Measurements from ENCODE around the gene MATCAP1.

The MATCAP1 gene

GRCh38 chr16:67142342-67142741, 41.4 kb downstream of the MATCAP1 start:
- H3K4me1 ChIP-seq (ENCODE audit: control insufficient read depth, insufficient read depth, low read length): no peaks in the 10 kb centered on the region
- H3K4me3 ChIP-seq (ENCODE audit: low read length in 2 of 2): no peak overlapping the region
- no peaks in the 10 kb centered on the region for H3K27me3 ChIP-seq (ENCODE audit: control insufficient read depth in 1 of 2, insufficient read depth in 2 of 2, low read length in 2 of 2)
- no peak overlapping the region for H3K9ac ChIP-seq (ENCODE audit: low read length in 2 of 2)
- H3K27ac ChIP-seq (ENCODE audit: low read length): no peak overlapping the region
- peaks cover 54 to 85% of the 10 kb centered on the region in 2 donors for H3K36me3 ChIP-seq (ENCODE audit: control insufficient read depth in 2 of 2, insufficient read depth in 2 of 2, low read length in 2 of 2)
- H3K9me3 ChIP-seq (ENCODE audit: control insufficient read depth in 2 of 2, low read length in 2 of 2): no peaks in the 10 kb centered on the region

- no peak overlapping the region for H3K4me3 ChIP-seq (ENCODE audit: low read length in 2 of 2)
- no peaks in the 10 kb centered on the region for H3K27me3 ChIP-seq (ENCODE audit: control insufficient read depth in 1 of 2, insufficient read depth in 2 of 2, low read length in 2 of 2)
- no peak overlapping the region for H3K9ac ChIP-seq (ENCODE audit: low read length in 2 of 2)
- no peaks in the 10 kb centered on the region for H3K9me3 ChIP-seq (ENCODE audit: control insufficient read depth in 2 of 2, low read length in 2 of 2)
- H3K27ac ChIP-seq (ENCODE audit: low read length): no peak overlapping the region
- H3K36me3 ChIP-seq (ENCODE audit: control insufficient read depth in 2 of 2, insufficient read depth in 2 of 2, low read length in 2 of 2): peaks cover 56 to 77% of the 10 kb centered on the region in 2 donors
- H3K4me1 ChIP-seq (ENCODE audit: control insufficient read depth, insufficient read depth, low read length): no peaks in the 10 kb centered on the region
These were observed 42.4 kb downstream of the MATCAP1 start for GRCh38 chr16:67141391-67141790.

- no peak overlapping the region for H3K9ac ChIP-seq (ENCODE audit: low read length in 2 of 2)
- H3K27ac ChIP-seq (ENCODE audit: low read length): no peak overlapping the region
- peaks cover 58 to 71% of the 10 kb centered on the region in 2 donors for H3K36me3 ChIP-seq (ENCODE audit: control insufficient read depth in 2 of 2, insufficient read depth in 2 of 2, low read length in 2 of 2)
- H3K4me1 ChIP-seq (ENCODE audit: control insufficient read depth, insufficient read depth, low read length): no peaks in the 10 kb centered on the region
- H3K27me3 ChIP-seq (ENCODE audit: control insufficient read depth in 1 of 2, insufficient read depth in 2 of 2, low read length in 2 of 2): no peaks in the 10 kb centered on the region
- H3K4me3 ChIP-seq (ENCODE audit: low read length in 2 of 2): no peak overlapping the region
- no peaks in the 10 kb centered on the region for H3K9me3 ChIP-seq (ENCODE audit: control insufficient read depth in 2 of 2, low read length in 2 of 2)
These were observed 46.2 kb downstream of the MATCAP1 start for GRCh38 chr16:67137605-67138004.

GRCh38 chr16:67129422-67129821, 54.3 kb downstream of the MATCAP1 start:
- no peak overlapping the region for H3K4me3 ChIP-seq (ENCODE audit: low read length in 2 of 2)
- peaks cover 20 to 43% of the 10 kb centered on the region in 2 donors for H3K36me3 ChIP-seq (ENCODE audit: control insufficient read depth in 2 of 2, insufficient read depth in 2 of 2, low read length in 2 of 2)
- no peaks in the 10 kb centered on the region for H3K9me3 ChIP-seq (ENCODE audit: control insufficient read depth in 2 of 2, low read length in 2 of 2)
- no peak overlapping the region for H3K27ac ChIP-seq (ENCODE audit: low read length)
- no peak overlapping the region for H3K9ac ChIP-seq (ENCODE audit: low read length in 2 of 2)
- H3K4me1 ChIP-seq (ENCODE audit: control insufficient read depth, insufficient read depth, low read length): no peaks in the 10 kb centered on the region
- no peaks in the 10 kb centered on the region for H3K27me3 ChIP-seq (ENCODE audit: control insufficient read depth in 1 of 2, insufficient read depth in 2 of 2, low read length in 2 of 2)

GRCh38 chr16:67128887-67129286, 54.9 kb downstream of the MATCAP1 start:
- Histone ChIP-seq H3K27ac (ENCODE audit: low read length) (no peak overlapping the region), H3K4me3 (ENCODE audit: low read length in 2 of 2) (no peak overlapping the region), H3K27me3 (ENCODE audit: control insufficient read depth in 1 of 2, insufficient read depth in 2 of 2, low read length in 2 of 2) (no peaks in the 10 kb centered on the region), H3K9ac (ENCODE audit: low read length in 2 of 2) (no peak overlapping the region), H3K9me3 (ENCODE audit: control insufficient read depth in 2 of 2, low read length in 2 of 2) (no peaks in the 10 kb centered on the region), H3K4me1 (ENCODE audit: control insufficient read depth, insufficient read depth, low read length) (no peaks in the 10 kb centered on the region), H3K36me3 (ENCODE audit: control insufficient read depth in 2 of 2, insufficient read depth in 2 of 2, low read length in 2 of 2) (peaks cover 19 to 42% of the 10 kb centered on the region in 2 donors)

GRCh38 chr16:67128417-67128816, 55.3 kb downstream of the MATCAP1 start:
- Histone ChIP-seq H3K9me3 (ENCODE audit: control insufficient read depth in 2 of 2, low read length in 2 of 2) (no peaks in the 10 kb centered on the region), H3K27me3 (ENCODE audit: control insufficient read depth in 1 of 2, insufficient read depth in 2 of 2, low read length in 2 of 2) (no peaks in the 10 kb centered on the region), H3K9ac (ENCODE audit: low read length in 2 of 2) (no peak overlapping the region), H3K27ac (ENCODE audit: low read length) (no peak overlapping the region), H3K4me1 (ENCODE audit: control insufficient read depth, insufficient read depth, low read length) (no peaks in the 10 kb centered on the region), H3K36me3 (ENCODE audit: control insufficient read depth in 2 of 2, insufficient read depth in 2 of 2, low read length in 2 of 2) (peaks cover 18 to 44% of the 10 kb centered on the region in 2 donors), H3K4me3 (ENCODE audit: low read length in 2 of 2) (no peak overlapping the region)
